Activated CD8-positive, alpha-beta memory T cell treated with anti-CD3 and anti-CD28 coated beads for 1 hour (primary cell): ENCODE data around the gene TMEM44.
"Not testable (repeated sequence)": the region's sequence is repeated elsewhere in the genome, so short reads cannot be mapped to it uniquely, and the experiment has no call there.

ENCODE experiments used
- DNase-seq, 2 donors: peaks; one replicate each; pipeline ENCODE4 v3.0.0-alpha.2; 2020; ENCODE audit warnings: low read depth in 1 of 2; ENCODE audit errors: extremely low read depth in 1 of 2

TMEM44 gene

DNA sequence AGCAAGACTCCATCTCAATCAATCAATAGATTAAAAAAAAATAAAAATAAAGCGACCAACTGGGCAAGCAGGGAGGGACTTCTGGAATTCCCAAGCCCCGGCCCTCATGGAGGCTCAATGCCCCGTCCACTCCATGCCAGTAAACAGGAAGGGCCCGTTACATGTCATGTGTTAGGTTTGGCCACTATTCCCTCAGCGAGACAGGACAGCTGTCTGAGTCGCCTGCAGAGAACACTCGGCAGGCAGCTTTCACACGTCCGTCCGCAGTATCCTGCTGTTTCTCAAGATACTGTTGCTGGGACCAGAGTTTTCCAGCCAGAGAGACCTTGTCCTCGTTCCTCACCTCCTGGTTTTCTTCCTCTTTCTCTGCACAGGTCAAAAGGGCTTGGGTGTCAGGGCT lies 18.0 kb downstream of the TMEM44 start:
- DNase-seq: no peak

DNA sequence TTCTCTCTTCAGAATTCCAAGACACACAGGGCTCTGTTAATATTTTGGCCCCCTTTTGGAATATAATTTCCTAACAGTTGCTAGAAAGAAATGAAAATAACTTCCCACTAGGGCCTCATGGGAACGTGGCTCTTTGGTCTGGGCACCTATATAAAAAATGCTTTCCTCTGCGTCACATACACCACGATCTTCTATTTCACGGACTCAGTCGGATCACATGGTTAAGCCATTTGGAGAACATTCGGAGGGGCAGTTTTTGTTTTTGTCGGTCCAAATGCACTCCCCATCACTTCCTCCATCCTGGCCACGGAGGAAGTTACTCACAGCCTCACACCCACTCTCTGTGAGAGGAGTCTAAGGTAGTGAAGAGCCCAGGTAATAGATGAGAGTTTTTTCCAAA lies 21.0 kb downstream of the TMEM44 start:
- DNase-seq: no peak

DNA sequence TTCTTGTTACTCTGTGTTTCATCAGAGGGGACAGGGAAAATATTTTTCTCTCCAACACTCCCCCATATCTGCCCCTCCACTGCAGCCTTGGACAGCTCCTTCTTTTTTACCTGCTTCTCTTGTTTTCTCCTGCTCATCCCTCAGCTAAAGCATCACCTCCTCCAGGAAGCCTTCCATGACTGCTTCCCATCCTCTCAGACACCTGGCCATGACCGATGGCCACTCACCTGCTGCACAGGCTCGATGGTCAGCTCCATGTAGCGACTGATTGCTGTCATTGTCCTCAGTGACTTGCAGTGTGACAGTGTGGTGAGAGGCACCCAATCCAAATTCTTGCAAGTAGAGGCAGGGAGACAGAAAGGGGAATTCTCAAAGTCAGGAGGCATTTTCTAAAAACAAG lies 22.5 kb downstream of the TMEM44 start:
- no peak for DNase-seq

DNA sequence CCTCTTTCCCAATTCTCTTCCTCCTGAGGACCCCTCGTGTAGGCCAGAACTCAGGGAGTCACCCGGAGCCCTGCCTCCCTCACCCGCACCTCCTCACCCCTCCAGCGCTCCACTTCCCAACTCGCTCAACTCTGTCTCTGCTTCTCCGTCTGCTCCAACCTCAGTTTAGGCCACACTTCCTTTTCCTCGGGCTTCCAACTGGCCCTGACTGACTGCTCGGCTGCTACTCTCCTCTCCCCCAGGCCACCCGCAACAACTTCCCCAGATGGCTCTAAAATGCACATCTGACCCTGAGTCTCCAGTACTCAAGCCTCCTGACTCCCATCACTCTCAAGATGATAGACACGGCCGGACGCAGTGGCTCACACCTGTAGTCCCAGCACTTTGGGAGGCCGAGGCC lies 23.6 kb downstream of the TMEM44 start:
- DNase-seq: no peak

DNA sequence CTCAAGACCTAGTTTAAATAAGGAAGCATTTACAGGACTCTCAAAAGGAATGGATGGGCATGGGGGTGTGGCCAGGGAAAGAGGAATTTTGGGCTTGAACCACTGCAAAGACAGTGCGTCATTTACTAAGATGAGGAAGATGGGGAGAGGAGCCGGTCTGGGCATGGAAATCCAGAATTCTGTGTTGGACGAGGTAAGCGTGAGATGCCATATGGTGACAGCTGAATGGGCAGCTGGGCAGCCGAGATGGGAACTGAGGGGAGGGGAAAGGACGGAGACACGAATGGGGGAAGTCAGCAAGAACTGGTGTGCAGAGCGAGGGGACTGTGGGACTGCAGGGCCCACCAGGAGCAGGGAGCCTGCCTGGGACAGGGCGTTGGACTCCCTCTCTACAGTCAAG lies 24.2 kb downstream of the TMEM44 start:
- no peak for DNase-seq

DNA sequence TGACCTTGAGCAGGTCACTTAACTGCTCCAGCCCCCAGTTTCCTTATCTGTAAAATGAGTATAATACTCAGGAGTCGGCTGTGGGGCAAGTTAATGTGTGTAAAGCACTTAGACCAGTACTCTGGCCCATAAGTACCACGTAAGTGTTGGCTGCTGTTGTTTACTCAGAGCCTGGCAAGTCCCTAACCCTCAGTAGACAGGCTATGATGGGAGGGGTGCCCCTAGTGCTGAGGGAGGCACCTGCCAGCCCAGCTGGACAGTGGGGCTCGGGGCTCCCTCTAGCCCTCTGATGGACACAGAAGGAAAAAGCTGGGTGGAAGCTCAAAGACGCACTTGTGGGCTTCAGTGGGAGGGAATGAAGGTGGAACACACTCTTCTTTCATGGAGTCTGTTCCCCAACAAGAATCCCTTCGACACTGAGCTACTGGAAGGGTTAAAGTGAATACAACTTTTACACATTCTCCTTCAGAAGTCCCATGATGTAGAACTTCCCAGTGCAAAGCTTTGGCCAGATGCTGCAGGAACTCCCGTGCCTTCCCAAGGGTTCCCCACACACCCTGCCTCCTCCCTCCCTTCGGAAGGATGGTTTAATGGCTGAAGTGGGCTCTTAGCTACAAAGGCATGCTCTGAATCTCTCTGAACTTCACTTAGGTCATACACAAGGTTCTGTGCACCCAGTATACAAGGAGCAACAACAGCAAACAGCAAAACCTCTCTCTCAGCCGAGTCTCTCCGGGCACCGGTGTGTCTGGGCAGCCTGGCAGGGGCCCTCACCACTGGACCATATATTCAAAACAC lies 25.4 kb downstream of the TMEM44 start:
- no peak for DNase-seq

DNA sequence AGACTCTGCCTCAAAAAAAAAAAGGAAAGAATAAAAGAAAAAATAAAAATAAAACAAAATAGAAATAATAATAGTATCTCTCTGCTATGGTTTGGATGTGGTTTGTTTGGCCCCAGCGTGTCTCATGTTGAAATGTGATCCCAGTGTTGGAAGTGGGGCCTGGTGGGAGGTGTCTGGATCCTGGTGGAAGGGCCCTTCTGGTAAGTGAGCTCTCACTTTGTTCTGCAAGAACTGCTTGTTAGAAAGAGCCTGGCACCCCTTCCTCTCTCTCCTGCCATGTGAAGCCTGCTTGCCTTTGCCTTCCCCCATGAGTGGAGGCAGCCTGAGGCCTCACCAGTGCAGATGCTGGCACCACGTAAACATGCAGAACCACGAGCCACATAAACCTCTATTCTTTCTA lies 26.3 kb downstream of the TMEM44 start:
- no peak for DNase-seq

DNA sequence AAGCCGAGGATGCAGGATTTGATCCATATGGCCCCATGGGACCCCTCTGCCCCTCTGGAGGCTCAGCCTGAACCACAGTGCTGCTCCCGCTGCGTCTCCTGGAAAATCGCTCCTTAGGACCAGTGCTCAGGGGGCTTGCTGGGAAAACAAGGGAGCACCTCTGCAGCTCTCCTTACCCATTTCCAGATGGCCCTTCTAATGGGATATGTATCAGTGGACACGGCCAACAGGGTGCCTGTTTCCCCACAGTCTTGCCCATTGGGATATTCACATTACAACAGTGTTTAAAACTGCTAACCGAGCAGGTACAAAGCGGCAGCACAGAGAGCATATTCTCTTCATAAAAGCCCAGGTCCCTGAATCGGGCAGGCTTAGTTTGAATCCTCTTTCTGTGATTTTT lies 27.1 kb downstream of the TMEM44 start:
- no peak for DNase-seq

DNA sequence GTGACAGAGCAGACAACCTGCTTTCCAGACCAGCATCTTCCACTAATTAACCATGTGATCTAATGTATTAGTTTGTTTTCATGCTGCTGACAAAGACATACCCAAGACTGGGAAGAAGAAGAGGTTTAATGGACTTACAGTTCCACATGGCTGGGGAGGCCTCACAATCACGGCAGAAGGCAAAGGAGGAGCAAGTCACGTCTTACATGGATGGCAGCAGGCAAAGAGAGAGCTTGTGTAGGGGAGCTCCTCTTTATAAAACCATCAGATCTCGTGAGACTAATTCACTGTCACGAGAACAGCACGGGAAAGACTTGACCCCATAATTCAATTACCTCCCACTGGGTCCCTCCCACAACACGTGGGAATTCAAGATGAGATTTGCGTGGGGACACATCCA lies 27.9 kb downstream of the TMEM44 start:
- not testable (repeated sequence) for DNase-seq

DNA sequence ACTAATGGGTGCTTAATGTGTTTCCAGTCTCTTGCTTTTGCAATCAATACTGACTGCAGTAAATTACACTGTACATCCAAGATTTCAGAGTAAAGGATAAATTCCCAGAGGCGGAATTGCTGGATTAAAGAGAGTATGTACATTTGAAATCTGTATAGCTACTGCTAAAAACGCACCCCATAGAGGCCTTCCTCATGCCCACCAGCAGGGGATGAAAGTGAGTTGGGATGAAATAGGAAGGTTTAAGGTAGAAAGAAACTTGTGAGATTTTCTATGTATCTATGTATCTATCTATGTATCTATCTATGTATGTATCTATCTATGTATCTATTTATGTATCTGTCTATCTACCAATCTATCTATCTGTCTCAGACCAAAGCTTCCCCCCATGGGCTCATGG lies 28.4 kb downstream of the TMEM44 start:
- no peak for DNase-seq

DNA sequence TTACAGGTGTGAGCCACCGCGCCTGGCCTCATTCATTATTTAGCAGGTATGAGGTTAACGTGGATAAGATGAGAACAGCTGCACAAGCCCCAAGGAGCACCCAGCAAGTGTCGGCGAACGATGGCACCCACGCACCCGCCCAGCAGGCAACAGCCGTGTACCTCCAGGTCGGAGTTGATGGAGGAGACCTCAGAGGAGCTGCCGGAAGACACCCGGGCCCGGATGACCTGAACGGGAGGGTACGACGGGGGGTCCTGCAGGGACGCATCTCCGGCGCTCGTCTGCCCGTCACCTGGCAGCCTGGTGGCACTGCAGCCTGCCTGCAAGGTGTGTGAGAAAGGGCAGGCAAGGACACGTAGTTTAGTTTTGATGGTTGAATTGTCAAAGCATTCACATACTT lies 29.1 kb downstream of the TMEM44 start:
- no peak for DNase-seq

DNA sequence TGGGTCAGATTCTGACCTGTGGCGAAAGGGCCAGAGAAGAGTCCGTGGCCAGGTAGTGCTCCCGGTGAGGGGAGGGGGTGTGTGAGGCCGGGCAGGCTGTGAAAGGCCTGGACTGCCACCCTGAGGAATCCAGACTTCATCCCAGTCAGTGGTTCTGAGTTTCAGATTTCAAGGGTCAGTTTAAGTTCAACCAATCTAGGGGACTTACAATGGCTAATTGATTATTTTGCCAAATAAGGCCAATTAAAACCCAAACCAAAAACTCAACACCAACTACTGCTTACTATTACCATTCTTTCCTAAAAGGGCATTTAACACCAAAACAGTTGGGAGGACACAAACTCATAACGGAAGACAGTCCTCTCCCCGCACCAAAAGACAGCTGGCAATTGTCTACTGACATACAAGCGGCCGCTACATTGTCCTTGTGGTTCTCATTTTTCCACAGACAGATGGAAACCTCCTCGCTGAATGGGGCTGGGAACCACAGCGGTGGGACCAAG lies 30.5 kb downstream of the TMEM44 start:
- no peak for DNase-seq

DNA sequence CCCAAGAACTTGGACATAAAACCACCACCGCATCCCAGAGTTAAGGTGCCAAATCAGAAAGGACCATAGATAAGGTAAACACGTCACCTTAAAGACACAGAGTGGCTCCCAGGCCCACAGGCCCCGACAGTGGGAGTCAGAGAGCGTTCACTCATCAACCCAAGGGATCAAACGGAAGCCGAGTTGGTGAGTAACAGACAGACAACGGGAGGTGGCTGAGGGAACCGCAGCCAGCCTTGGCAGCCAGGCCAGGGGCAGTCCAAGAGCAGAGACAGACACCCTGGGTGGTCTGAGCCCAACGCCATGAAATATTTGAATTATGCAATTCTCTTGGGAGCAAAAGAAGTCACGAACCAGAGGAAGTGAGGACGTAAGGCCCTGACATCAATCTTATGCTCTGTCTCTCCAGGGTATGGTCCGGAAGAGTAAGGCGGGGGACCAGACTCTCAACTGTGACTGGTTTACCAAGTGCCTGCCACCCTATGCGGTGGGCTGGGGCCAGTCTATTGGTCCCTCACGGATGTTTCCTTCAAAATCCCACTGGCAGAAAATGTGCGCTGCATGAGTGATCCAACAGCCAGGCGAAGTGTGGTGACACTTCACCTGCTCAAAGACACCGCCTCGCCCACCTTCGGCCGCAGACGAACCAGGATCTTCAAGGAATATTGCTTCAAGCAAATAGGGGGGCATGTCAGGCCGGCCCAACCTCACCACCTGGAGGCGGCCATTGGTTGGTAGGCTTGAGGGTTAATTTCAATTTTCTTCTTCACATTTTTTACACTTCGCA lies 34.3 kb downstream of the TMEM44 start:
- no peak for DNase-seq

DNA sequence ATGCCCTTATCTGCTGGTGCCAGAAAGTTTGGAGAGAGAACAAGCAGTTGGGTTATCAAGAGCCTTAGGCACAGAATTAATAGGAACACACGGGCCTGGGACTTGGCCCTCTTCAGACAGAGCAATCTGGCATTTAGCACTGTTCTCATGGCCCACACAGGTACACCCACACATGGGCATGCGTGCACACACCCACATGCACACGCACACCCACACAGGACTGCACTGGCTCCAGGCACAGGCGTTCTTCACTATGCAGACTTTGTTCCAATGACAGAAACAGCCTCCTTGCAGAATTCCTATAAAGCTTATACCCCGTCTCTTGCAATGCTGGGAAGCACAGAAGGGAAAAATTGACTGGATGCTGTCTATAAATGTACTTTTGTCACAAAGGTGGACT lies 36.3 kb downstream of the TMEM44 start:
- DNase-seq: no peak

DNA sequence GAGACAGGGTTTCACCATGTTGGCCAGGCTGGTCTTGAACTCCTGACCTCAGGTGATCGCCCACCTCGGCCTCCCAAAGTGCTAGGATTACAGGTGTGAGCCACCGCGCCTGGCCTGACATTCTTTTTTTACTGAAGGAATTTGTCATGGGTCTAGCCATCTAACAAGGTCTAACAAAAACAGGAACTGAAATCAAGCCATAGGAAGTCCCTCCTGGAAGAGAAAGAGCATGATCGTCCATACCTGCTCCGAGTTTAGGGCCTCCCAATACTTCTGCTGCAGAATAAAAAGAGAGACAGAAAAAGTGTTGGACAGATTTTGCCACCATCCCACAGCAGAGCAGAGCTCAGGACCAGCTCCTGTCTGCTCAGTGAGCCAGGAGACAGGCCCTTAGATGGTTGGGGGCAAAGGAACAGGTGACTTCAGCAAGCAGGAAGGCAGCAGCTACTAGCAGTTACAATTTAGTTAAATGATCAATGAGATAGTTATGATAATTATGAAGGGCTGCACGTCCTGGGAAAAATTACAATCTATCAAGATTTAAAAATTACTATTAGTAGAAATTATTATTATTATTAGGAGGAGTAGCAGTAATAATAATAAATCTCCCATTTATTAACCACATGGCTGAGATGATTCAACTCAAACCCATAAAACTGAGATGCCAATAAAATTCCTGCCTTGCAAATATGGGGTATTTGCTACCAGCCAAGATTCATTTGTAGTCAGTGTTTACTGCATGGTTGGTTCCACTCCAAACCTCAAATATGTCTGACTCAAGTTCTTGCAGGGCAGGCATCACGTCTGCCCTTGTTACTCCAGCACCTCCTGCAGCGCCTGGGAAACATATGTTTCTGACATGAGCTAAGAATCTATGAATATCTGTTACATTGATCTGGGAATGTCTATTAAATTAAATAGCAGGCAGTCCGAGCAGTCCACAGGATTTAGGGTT lies 40.1 kb downstream of the TMEM44 start:
- no peak for DNase-seq

DNA sequence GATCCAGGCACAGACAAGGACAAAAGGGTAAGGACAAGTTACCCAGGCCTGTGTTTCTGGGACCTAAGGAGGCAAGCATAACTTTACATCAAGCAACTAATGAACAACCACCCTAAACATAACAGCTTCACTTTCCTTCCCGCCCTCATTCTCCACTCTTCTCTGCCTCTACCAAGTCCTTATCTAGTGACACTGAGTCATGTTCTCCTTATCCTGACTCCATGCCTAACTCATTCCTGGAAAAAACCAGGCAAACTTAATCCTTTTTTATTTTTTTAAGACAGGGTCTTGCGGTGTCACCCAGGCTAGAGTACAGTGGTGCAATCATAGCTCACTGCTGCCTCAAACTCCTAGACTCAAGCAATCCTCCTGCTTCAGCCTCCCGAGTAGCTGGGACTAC lies 44.5 kb downstream of the TMEM44 start:
- DNase-seq: no peak

DNA sequence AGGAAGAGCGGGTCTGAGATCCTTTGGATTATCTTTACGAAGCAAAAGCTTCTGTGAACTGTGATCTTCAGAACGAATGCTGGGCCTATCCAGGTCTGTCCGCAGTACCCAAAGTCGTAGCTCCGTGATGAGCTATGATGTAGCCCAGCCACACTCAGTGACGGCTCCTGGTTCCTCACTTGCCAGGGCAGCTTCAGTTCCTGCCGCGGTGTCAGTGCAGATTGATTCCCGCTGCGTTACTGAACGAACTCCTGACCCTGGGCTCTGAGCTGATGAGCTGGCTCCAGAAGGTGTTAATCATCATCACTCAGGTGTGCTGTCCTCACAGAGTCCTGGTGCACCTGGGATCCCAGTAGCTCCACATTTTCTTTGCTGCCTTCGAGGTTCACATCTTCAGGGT lies 45.0 kb downstream of the TMEM44 start:
- DNase-seq: no peak

DNA sequence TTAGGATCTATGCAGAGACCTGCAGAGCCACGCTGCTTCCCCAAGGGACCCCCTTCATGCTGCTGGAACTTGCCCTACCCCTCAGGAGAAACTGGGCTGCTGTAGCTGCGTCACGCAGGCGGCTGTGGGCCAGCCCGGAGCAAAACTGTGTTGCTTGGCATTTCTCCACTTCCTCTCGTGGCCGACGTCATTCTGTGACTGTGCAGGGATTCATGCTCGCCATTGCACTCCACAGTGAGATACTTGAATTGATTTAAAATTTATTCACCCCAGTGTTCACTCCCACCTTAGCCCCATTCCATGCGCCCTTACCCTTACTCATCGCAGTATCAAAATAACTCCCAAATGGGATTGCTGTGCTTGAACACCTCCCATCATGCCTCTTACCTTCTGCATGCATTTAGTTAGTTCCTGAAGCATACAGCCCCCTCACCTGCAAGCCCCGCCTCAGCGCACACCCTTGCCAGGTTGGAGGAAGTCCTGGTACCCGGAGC lies 45.7 kb downstream of the TMEM44 start:
- DNase-seq: no peak

DNA sequence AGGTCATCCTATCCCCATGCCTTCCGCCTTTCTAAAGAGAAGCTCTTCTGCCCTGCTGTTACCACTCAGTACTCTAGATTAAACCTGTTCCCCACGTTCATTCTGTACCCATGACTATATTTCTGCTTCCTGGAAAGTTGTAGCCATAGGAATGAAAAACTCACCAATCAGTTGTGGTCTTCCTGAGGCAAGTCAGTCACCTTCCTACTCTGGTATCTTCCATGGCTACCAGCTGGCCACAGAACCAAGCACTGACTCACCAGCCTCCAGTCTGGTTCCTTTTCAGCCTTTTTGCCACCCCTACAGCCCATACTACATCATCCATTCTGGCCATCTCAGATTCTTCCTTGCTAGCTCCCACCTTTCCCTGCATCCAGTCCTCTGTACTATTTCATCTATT lies 46.4 kb downstream of the TMEM44 start:
- no peak for DNase-seq

DNA sequence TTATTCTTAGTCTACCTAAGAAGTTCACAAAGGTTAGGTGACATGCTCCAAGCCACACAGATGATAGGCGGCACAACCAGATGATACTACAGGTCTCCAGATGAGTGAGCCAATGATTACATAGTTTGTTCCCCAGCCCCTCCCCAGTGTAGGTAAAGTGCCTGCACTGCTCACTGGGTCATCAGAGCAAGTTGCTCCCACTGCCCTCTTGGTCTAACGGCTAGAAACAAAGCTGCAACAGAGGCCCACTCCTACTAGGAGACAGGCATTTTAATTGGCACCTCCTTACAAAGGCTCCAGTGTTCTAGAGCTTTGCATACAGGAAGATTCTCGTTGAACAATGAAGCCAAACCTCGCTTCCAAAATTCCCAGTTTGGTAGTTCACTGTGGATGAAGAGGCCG lies 47.3 kb downstream of the TMEM44 start:
- DNase-seq: no peak

DNA sequence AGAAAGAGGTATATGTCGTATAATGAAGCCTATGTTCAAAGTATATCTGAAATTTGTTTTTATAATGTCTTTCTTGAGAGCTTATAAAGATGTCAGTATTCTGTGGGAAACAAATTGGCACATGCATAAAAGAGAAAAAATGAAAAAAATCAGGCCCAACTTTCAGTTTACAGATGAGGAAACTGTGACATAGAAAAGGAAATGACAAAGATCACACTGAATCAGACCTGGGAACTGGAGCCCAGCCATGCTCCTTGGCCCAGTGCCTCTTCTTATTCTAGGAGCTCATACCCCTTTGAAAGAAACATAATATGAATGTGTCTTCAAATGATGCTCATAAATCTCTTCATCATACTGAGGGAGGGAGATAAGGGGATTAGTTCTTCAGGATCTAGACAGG lies 48.4 kb downstream of the TMEM44 start:
- DNase-seq: no peak
